ENCODE data around the gene UBP1. TPM values are rescaled to one million over a fixed set of nuclear protein-coding genes. Genes with fewer than 3 reads are reported as not detected.
"Not testable (repeated sequence)": the region's sequence is repeated elsewhere in the genome, so short reads cannot be mapped to it uniquely, and the experiment has no call there.

Gene UBP1
- total RNA-seq, 5 donors from 2014 or later (not counting 1 experiment from before 2014, with no cell fraction given), result 87.3 to 101 (median 91.4) TPM

DNA sequence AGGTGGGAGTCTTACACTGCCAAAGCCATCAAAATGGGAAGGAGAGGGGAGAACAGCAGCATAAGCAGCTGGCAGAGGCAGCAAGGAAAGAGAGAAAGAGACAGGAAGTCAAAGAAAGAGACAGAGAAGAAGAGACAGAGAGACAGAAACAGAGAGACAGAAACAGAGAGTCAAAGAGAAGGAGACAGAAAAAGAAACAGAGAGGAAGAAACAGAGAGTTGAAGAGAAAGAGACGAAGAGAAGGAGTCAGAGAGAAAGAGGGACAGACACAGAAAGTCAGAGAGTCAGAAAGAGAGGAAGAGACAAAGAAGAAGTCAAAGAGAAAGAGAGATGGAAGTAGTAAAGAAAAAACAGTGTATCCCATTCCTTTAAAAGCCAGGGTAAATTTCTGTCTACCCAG, 11.8 kb upstream of the UBP1 start:
- POLR2A ChIA-PET; H3K27ac Mint-ChIP-seq; H3K9me3 Mint-ChIP-seq; H3K27me3 ChIP-seq (replicated peaks in 1 of 2; ENCODE audit: control insufficient read depth in 2 of 2, extremely low read depth in 1 of 2, insufficient read depth in 2 of 2, low read length in 1 of 2); H3K4me3 Mint-ChIP-seq; CTCF ChIA-PET; H3K27ac ChIP-seq (ENCODE audit: low read length); H3K4me1 ChIP-seq (ENCODE audit: control insufficient read depth in 1 of 2, extremely low read depth in 1 of 2, insufficient read depth in 2 of 2, low read length in 2 of 2); DNase-seq; H3K36me3 Mint-ChIP-seq; H3K27me3 Mint-ChIP-seq; ATAC-seq (replicated peaks in 1 of 4); H3K36me3 ChIP-seq (ENCODE audit: control insufficient read depth in 2 of 2, extremely low read depth in 1 of 2, insufficient read depth in 1 of 2, low read length in 1 of 2); H3K9me3 ChIP-seq; H3K4me3 ChIP-seq (ENCODE audit: control insufficient read depth in 1 of 2, extremely low read depth in 1 of 2, low read length in 1 of 2): not testable (repeated sequence)
- H3K4me1 Mint-ChIP-seq, result peaks cover 10 to 19% (median 12%) of the 10 kb centered on the region in 3 donors
- 67% methylated on average over 1 of the region's 1 CpG for WGBS (ENCODE audit: insufficient coverage)

- peaks cover 0 to 5% of the 10 kb centered on the region in 2 experiments for H3K4me1 ChIP-seq (ENCODE audit: control insufficient read depth in 1 of 2, extremely low read depth in 1 of 2, insufficient read depth in 2 of 2, low read length in 2 of 2)
- no peaks in the 10 kb centered on the region for H3K27me3 Mint-ChIP-seq
- 97% methylated on average over 14 of the region's 15 CpGs for WGBS (ENCODE audit: insufficient coverage)
- no peaks in the 10 kb centered on the region for H3K36me3 Mint-ChIP-seq
- H3K27ac Mint-ChIP-seq, result no peak overlapping the region
- POLR2A ChIA-PET, result no interaction called here
- peaks cover 12 to 17% (median 15%) of the 10 kb centered on the region in 3 donors for H3K4me1 Mint-ChIP-seq
- no peaks in the 10 kb centered on the region for H3K9me3 ChIP-seq
- ATAC-seq (replicated peaks in 1 of 4) (no peak), DNase-seq (no peak)
- CTCF ChIA-PET, result no interaction called here
- H3K27me3 ChIP-seq (replicated peaks in 1 of 2; ENCODE audit: control insufficient read depth in 2 of 2, extremely low read depth in 1 of 2, insufficient read depth in 2 of 2, low read length in 1 of 2), result no peaks in the 10 kb centered on the region
- no peak overlapping the region for H3K27ac ChIP-seq (ENCODE audit: low read length)
- H3K4me3 Mint-ChIP-seq, result peak overlapping the region in 1 of 3 donors; percentile 82
- no peaks in the 10 kb centered on the region for H3K36me3 ChIP-seq (ENCODE audit: control insufficient read depth in 2 of 2, extremely low read depth in 1 of 2, insufficient read depth in 1 of 2, low read length in 1 of 2)
- H3K9me3 Mint-ChIP-seq, result no peaks in the 10 kb centered on the region
- no peak overlapping the region for H3K4me3 ChIP-seq (ENCODE audit: control insufficient read depth in 1 of 2, extremely low read depth in 1 of 2, low read length in 1 of 2)
These were observed 7.8 kb upstream of the UBP1 start for GRCh38 chr3:33447958-33448357.

DNA sequence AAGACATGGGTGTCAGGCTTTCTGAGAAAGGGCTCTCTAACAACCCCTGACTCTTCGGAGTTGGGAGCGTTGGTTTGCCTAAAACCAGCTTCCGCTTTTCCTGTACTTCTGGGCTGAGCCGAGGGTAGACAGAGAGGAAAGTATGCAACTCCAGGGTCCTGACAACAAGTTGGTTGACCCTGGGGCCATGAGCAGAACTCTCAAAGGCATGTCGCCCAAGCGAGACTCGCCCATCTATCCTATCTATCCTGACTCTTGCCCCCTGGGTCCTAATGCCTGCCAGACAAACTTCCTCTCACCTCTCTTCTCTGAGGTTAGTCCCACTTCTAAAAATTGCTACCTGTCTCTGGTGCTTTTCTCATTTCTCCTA, 7.0 kb upstream of the UBP1 start:
- CTCF ChIA-PET; H3K9me3 ChIP-seq; H3K27me3 Mint-ChIP-seq; H3K9me3 Mint-ChIP-seq; ATAC-seq (replicated peaks in 1 of 4); H3K27me3 ChIP-seq (replicated peaks in 1 of 2; ENCODE audit: control insufficient read depth in 2 of 2, extremely low read depth in 1 of 2, insufficient read depth in 2 of 2, low read length in 1 of 2); H3K27ac ChIP-seq (ENCODE audit: low read length); H3K36me3 ChIP-seq (ENCODE audit: control insufficient read depth in 2 of 2, extremely low read depth in 1 of 2, insufficient read depth in 1 of 2, low read length in 1 of 2); H3K27ac Mint-ChIP-seq; POLR2A ChIA-PET; H3K36me3 Mint-ChIP-seq; H3K4me1 ChIP-seq (ENCODE audit: control insufficient read depth in 1 of 2, extremely low read depth in 1 of 2, insufficient read depth in 2 of 2, low read length in 2 of 2): not testable (repeated sequence)
- Mint-ChIP-seq H3K4me1 (peaks cover 12 to 18% (median 15%) of the 10 kb centered on the region in 3 donors), H3K4me3 (peak overlapping the region; percentile 72 to 82 (median 79))
- H3K4me3 ChIP-seq (ENCODE audit: control insufficient read depth in 1 of 2, extremely low read depth in 1 of 2, low read length in 1 of 2), result peak overlapping the region in 1 of 2 donors; percentile 27
- peak in 1 of 35 experiments; percentile 1 for DNase-seq
- 100% methylated on average over 2 of the region's 7 CpGs for WGBS (ENCODE audit: insufficient coverage)

- DNase-seq (no peak), ATAC-seq (replicated peaks in 1 of 4) (no peak)
- no peaks in the 10 kb centered on the region for H3K9me3 Mint-ChIP-seq
- peak overlapping the region; percentile 100 for H3K27ac Mint-ChIP-seq
- peak overlapping the region; percentile 60 to 100 (median 95) for H3K4me3 Mint-ChIP-seq
- Histone ChIP-seq H3K4me3 (ENCODE audit: control insufficient read depth in 1 of 2, extremely low read depth in 1 of 2, low read length in 1 of 2) (no peak overlapping the region), H3K4me1 (ENCODE audit: control insufficient read depth in 1 of 2, extremely low read depth in 1 of 2, insufficient read depth in 2 of 2, low read length in 2 of 2) (peaks cover 18 to 23% of the 10 kb centered on the region in 2 experiments), H3K36me3 (ENCODE audit: control insufficient read depth in 2 of 2, extremely low read depth in 1 of 2, insufficient read depth in 1 of 2, low read length in 1 of 2) (no peaks in the 10 kb centered on the region), H3K27ac (ENCODE audit: low read length) (peak overlapping the region; percentile 99), H3K27me3 (replicated peaks in 1 of 2; ENCODE audit: control insufficient read depth in 2 of 2, extremely low read depth in 1 of 2, insufficient read depth in 2 of 2, low read length in 1 of 2) (no peaks in the 10 kb centered on the region), H3K9me3 (no peaks in the 10 kb centered on the region)
- no peaks in the 10 kb centered on the region for H3K36me3 Mint-ChIP-seq
- ChIA-PET POLR2A (interaction anchor here in 1 of 2 donors (0.6 kb wide), 1 partner anchor 19 kb away, joined by 5 read pairs; no protein-coding TSS in a partner anchor), CTCF (interaction anchor here in 1 of 2 donors (0.5 kb wide), 1 partner anchor 368 kb away, joined by 5 read pairs; no protein-coding TSS in a partner anchor)
- H3K4me1 Mint-ChIP-seq, result peaks cover 36 to 47% (median 42%) of the 10 kb centered on the region in 3 donors
- H3K27me3 Mint-ChIP-seq, result no peaks in the 10 kb centered on the region
- WGBS (ENCODE audit: insufficient coverage), result 100% methylated on average over 3 of the region's 4 CpGs
These were observed 2.0 kb upstream of the UBP1 start for GRCh38 chr3:33442190-33442589.

GRCh38 chr3:33441225-33441976, 1.2 kb upstream of the UBP1 start:
- Mint-ChIP-seq H3K4me1 (peaks cover 41 to 47% (median 42%) of the 10 kb centered on the region in 3 donors), H3K4me3 (peak overlapping the region; percentile 95 to 100 (median 99)), H3K36me3 (no peaks in the 10 kb centered on the region), H3K27me3 (no peaks in the 10 kb centered on the region), H3K27ac (peak overlapping the region; percentile 100), H3K9me3 (no peaks in the 10 kb centered on the region)
- 14% methylated on average over 13 of the region's 26 CpGs for WGBS (ENCODE audit: insufficient coverage)
- H3K36me3 ChIP-seq (ENCODE audit: control insufficient read depth in 2 of 2, extremely low read depth in 1 of 2, insufficient read depth in 1 of 2, low read length in 1 of 2), result no peaks in the 10 kb centered on the region
- peak overlapping the region; percentile 93 to 95 for H3K4me3 ChIP-seq (ENCODE audit: control insufficient read depth in 1 of 2, extremely low read depth in 1 of 2, low read length in 1 of 2)
- peaks cover 18 to 23% of the 10 kb centered on the region in 2 experiments for H3K4me1 ChIP-seq (ENCODE audit: control insufficient read depth in 1 of 2, extremely low read depth in 1 of 2, insufficient read depth in 2 of 2, low read length in 2 of 2)
- POLR2A ChIA-PET, result interaction anchor here (0.6 to 1.0 kb wide), 5 partner anchors 12 to 357 kb away, joined by 3 to 7 read pairs (median 5); partner anchors contain the start of gene PDCD6IP (in 1 of the 2)
- no peaks in the 10 kb centered on the region for H3K27me3 ChIP-seq (replicated peaks in 1 of 2; ENCODE audit: control insufficient read depth in 2 of 2, extremely low read depth in 1 of 2, insufficient read depth in 2 of 2, low read length in 1 of 2)
- ATAC-seq (replicated peaks in 1 of 4), result peak; percentile 9 to 15 (median 10)
- H3K9me3 ChIP-seq, result no peaks in the 10 kb centered on the region
- peak overlapping the region; percentile 99 for H3K27ac ChIP-seq (ENCODE audit: low read length)
- CTCF ChIA-PET, result interaction anchor here (0.5 to 1.4 kb wide), 5 partner anchors 10 to 367 kb away, joined by 3 to 7 read pairs (median 4); partner anchors contain the start of gene PDCD6IP (in 1 of the 2)
- peak in 2 of 35 experiments; percentile 29 to 32 for DNase-seq

- no peaks in the 10 kb centered on the region for H3K36me3 Mint-ChIP-seq
- no peaks in the 10 kb centered on the region for H3K27me3 ChIP-seq (replicated peaks in 1 of 2; ENCODE audit: control insufficient read depth in 2 of 2, extremely low read depth in 1 of 2, insufficient read depth in 2 of 2, low read length in 1 of 2)
- under 1% methylated on average over 93 of the region's 93 CpGs for WGBS (ENCODE audit: insufficient coverage)
- peaks cover 53 to 61% (median 54%) of the 10 kb centered on the region in 3 donors for H3K4me1 Mint-ChIP-seq
- H3K36me3 ChIP-seq (ENCODE audit: control insufficient read depth in 2 of 2, extremely low read depth in 1 of 2, insufficient read depth in 1 of 2, low read length in 1 of 2), result no peaks in the 10 kb centered on the region
- no peaks in the 10 kb centered on the region for H3K9me3 ChIP-seq
- ATAC-seq (replicated peaks in 1 of 4), result peak in 2 of 4 experiments; percentile 9 to 13
- ChIA-PET CTCF (interaction anchor here in 1 of 2 donors (1.0 to 1.4 kb wide), 2 partner anchors 9 to 347 kb away, joined by 4 to 5 read pairs; no protein-coding TSS in a partner anchor), POLR2A (no interaction called here)
- H3K27ac ChIP-seq (ENCODE audit: low read length), result peak overlapping the region; percentile 61
- H3K4me1 ChIP-seq (ENCODE audit: control insufficient read depth in 1 of 2, extremely low read depth in 1 of 2, insufficient read depth in 2 of 2, low read length in 2 of 2), result peaks cover 22 to 23% of the 10 kb centered on the region in 2 experiments
- H3K27ac Mint-ChIP-seq, result peak overlapping the region; percentile 46 to 100
- no peaks in the 10 kb centered on the region for H3K27me3 Mint-ChIP-seq
- peak in 32 of 35 experiments; percentile 8 to 59 (median 26) for DNase-seq
- peak overlapping the region; percentile 95 to 100 (median 99) for H3K4me3 Mint-ChIP-seq
- peak overlapping the region; percentile 86 to 93 for H3K4me3 ChIP-seq (ENCODE audit: control insufficient read depth in 1 of 2, extremely low read depth in 1 of 2, low read length in 1 of 2)
- no peaks in the 10 kb centered on the region for H3K9me3 Mint-ChIP-seq
These were observed 468 bp downstream of the UBP1 start for GRCh38 chr3:33439546-33440327.
